GM23338 (cell line): Measurements from ENCODE around the gene TANC2. TPM values are rescaled to one million over a fixed set of nuclear protein-coding genes. Genes with fewer than 3 reads are reported as not detected.

Source experiments
- EZH2 ChIP-seq: fragments of 200-600 bp; sonication (generic); IDR thresholded peaks from one replicate; pipeline ENCODE4 v1.8.0; 2017; ENCODE audit warnings: antibody characterized with exemption, mild to moderate bottlenecking, low read depth; ENCODE audit not compliant: unreplicated experiment
- JUNB ChIP-seq: IDR thresholded peaks from one replicate; pipeline ENCODE4 v1.6.1; 2016; ENCODE audit warnings: antibody characterized with exemption; ENCODE audit not compliant: unreplicated experiment
- NANOG ChIP-seq: IDR thresholded peaks from 2 replicates; pipeline ENCODE4 v1.6.1; 2016; ENCODE audit warnings: antibody characterized with exemption, borderline replicate concordance
- POLR2AphosphoS5 ChIP-seq: IDR thresholded peaks from 2 replicates; pipeline ENCODE4 v1.6.1; 2016; ENCODE audit warnings: antibody characterized with exemption, low read depth
- STAT1 ChIP-seq: IDR thresholded peaks from one replicate; pipeline ENCODE4 v1.6.1; 2016; ENCODE audit warnings: antibody characterized with exemption; ENCODE audit not compliant: unreplicated experiment
- ZNF331 ChIP-seq: fragments of 250-450 bp; sonication (Bioruptor Pico); IDR thresholded peaks from 2 replicates; pipeline ENCODE4 v1.5.0; 2020; ENCODE audit warnings: low read depth, mild to moderate bottlenecking, moderate library complexity
- polyA plus RNA-seq: library from polyadenylated mRNA; unstranded; fragments of >200 nt; fragmentation: Nextera tagmentation; extraction: Ambion mirVana; gene quantifications from 2 replicates; pipeline ENCODE4 v1.2.1, GENCODE V29; 2016
- total RNA-seq: library from RNA; depleted of rRNA; stranded (reverse); fragments of >200 nt; shearing (Covaris generic); gene quantifications from 2 replicates; pipeline ENCODE4 v1.2.3, GENCODE V29; 2014
- TF ChIP-seq, protein P1 (sequence below): fragments of 250-450 bp; sonication (Bioruptor Pico); IDR thresholded peaks from 2 replicates; pipeline ENCODE4 v1.5.0; 2020; ENCODE audit warnings: mild to moderate bottlenecking, moderate library complexity
- TF ChIP-seq, protein P2 (sequence below): IDR thresholded peaks from 2 replicates; pipeline ENCODE4 v1.6.1; 2016; ENCODE audit warnings: antibody characterized with exemption
- TF ChIP-seq, protein P3 (sequence below): IDR thresholded peaks from one replicate; pipeline ENCODE4 v1.6.1; 2018; ENCODE audit warnings: antibody characterized with exemption; ENCODE audit not compliant: unreplicated experiment

The TANC2 gene
- total and polyA plus RNA-seq, 2 experiments from 2014 or later = 1.7 to 5.9 TPM

DNA sequence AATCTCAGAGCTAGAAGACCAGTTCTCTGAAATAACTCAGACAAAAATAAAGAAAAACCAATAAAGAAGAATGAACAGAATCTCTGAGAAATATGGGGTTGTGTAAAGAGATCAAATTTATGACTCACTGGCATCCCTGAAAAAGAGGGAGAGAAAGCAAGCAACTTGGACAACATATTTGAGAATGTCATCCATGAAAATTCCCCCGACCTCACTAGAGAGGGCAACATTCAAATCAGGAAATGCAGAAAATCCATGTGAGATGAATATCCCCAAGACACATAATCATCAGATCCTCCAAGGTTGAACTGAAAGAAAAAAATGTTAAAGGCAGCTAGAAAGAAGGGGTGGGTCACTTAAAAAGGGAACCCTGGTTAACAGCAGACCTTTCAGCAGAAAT lies 32.1 kb downstream of the TANC2 start (continued):
- TF ChIP-seq, protein P1, sequence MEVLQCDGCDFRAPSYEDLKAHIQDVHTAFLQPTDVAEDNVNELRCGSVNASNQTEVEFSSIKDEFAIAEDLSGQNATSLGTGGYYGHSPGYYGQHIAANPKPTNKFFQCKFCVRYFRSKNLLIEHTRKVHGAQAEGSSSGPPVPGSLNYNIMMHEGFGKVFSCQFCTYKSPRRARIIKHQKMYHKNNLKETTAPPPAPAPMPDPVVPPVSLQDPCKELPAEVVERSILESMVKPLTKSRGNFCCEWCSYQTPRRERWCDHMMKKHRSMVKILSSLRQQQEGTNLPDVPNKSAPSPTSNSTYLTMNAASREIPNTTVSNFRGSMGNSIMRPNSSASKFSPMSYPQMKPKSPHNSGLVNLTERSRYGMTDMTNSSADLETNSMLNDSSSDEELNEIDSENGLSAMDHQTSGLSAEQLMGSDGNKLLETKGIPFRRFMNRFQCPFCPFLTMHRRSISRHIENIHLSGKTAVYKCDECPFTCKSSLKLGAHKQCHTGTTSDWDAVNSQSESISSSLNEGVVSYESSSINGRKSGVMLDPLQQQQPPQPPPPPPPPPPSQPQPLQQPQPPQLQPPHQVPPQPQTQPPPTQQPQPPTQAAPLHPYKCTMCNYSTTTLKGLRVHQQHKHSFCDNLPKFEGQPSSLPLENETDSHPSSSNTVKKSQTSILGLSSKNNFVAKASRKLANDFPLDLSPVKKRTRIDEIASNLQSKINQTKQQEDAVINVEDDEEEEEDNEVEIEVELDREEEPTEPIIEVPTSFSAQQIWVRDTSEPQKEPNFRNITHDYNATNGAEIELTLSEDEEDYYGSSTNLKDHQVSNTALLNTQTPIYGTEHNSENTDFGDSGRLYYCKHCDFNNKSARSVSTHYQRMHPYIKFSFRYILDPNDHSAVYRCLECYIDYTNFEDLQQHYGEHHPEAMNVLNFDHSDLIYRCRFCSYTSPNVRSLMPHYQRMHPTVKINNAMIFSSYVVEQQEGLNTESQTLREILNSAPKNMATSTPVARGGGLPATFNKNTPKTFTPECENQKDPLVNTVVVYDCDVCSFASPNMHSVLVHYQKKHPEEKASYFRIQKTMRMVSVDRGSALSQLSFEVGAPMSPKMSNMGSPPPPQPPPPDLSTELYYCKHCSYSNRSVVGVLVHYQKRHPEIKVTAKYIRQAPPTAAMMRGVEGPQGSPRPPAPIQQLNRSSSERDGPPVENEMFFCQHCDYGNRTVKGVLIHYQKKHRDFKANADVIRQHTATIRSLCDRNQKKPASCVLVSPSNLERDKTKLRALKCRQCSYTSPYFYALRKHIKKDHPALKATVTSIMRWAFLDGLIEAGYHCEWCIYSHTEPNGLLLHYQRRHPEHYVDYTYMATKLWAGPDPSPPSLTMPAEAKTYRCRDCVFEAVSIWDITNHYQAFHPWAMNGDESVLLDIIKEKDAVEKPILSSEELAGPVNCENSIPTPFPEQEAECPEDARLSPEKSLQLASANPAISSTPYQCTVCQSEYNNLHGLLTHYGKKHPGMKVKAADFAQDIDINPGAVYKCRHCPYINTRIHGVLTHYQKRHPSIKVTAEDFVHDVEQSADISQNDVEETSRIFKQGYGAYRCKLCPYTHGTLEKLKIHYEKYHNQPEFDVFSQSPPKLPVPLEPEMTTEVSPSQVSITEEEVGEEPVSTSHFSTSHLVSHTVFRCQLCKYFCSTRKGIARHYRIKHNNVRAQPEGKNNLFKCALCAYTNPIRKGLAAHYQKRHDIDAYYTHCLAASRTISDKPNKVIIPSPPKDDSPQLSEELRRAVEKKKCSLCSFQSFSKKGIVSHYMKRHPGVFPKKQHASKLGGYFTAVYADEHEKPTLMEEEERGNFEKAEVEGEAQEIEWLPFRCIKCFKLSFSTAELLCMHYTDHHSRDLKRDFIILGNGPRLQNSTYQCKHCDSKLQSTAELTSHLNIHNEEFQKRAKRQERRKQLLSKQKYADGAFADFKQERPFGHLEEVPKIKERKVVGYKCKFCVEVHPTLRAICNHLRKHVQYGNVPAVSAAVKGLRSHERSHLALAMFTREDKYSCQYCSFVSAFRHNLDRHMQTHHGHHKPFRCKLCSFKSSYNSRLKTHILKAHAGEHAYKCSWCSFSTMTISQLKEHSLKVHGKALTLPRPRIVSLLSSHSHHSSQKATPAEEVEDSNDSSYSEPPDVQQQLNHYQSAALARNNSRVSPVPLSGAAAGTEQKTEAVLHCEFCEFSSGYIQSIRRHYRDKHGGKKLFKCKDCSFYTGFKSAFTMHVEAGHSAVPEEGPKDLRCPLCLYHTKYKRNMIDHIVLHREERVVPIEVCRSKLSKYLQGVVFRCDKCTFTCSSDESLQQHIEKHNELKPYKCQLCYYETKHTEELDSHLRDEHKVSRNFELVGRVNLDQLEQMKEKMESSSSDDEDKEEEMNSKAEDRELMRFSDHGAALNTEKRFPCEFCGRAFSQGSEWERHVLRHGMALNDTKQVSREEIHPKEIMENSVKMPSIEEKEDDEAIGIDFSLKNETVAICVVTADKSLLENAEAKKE (CRISPR knock-in tag) = no peak
- TF ChIP-seq, protein P2, sequence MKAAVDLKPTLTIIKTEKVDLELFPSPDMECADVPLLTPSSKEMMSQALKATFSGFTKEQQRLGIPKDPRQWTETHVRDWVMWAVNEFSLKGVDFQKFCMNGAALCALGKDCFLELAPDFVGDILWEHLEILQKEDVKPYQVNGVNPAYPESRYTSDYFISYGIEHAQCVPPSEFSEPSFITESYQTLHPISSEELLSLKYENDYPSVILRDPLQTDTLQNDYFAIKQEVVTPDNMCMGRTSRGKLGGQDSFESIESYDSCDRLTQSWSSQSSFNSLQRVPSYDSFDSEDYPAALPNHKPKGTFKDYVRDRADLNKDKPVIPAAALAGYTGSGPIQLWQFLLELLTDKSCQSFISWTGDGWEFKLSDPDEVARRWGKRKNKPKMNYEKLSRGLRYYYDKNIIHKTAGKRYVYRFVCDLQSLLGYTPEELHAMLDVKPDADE = no peak
- TF ChIP-seq ZNF331 (CRISPR knock-in tag) (no peak), EZH2 (no peak), NANOG (no peak), JUNB (no peak), POLR2AphosphoS5 (no peak), STAT1 (no peak)
- TF ChIP-seq, protein P3, sequence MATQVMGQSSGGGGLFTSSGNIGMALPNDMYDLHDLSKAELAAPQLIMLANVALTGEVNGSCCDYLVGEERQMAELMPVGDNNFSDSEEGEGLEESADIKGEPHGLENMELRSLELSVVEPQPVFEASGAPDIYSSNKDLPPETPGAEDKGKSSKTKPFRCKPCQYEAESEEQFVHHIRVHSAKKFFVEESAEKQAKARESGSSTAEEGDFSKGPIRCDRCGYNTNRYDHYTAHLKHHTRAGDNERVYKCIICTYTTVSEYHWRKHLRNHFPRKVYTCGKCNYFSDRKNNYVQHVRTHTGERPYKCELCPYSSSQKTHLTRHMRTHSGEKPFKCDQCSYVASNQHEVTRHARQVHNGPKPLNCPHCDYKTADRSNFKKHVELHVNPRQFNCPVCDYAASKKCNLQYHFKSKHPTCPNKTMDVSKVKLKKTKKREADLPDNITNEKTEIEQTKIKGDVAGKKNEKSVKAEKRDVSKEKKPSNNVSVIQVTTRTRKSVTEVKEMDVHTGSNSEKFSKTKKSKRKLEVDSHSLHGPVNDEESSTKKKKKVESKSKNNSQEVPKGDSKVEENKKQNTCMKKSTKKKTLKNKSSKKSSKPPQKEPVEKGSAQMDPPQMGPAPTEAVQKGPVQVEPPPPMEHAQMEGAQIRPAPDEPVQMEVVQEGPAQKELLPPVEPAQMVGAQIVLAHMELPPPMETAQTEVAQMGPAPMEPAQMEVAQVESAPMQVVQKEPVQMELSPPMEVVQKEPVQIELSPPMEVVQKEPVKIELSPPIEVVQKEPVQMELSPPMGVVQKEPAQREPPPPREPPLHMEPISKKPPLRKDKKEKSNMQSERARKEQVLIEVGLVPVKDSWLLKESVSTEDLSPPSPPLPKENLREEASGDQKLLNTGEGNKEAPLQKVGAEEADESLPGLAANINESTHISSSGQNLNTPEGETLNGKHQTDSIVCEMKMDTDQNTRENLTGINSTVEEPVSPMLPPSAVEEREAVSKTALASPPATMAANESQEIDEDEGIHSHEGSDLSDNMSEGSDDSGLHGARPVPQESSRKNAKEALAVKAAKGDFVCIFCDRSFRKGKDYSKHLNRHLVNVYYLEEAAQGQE = no peak
